Heart left ventricle (tissue), 13 donors: ENCODE data around the gene ADGRL3.

Experiments used
- POLR2A ChIP-seq, 2 donors: fragments of 450-650 bp; IDR thresholded peaks; one replicate each; pipeline ENCODE4 v1.6.1; 2017; ENCODE audit warnings: antibody characterized with exemption in 2 of 2, mild to moderate bottlenecking in 2 of 2, moderate library complexity in 2 of 2
- TF ChIP-seq, protein P1 (sequence below), 12 donors: fragments of 200-600 bp; sonication (generic) in 4 of 12; IDR thresholded peaks; one replicate each; pipeline versions ENCODE4 v1.5.0 to v1.8.0; 2018 to 2022; ENCODE audit warnings: antibody characterized with exemption in 12 of 12, mild to moderate bottlenecking in 5 of 12
- donor health status: ischemic (EF 13 %, LVEDD 7.1; RV severe dilation, severe dysfunction).
- donor health status: DM: no; HTN: yes; CAD: no.
- donor health status: DM: no; HTN: no; CAD: no.
- donor health status: ischemic (EF 25% LVEDD 6.9; RV normal size, moderate dysfunction).
- donor health status: ischemic (EF 25% LVEDD 5.7; RV mildly dilated, moderate dysfunction).
- donor health status: ischemic (EF 35%, LVEDD 5.7; RV mildly dilated, moderate dysfunction).
- donor health status: nonischemic (EF 11% LVEDD 7.7; RV severe dilation, severe dysfunction).
- donor health status: DM: yes; HTN: yes; CAD: no.
- donor health status: PGD.
- donor health status: ischemic (EF 29% LVEDD 5.4; RV normal size, mild dysfunction).
- donor health status: nonischemic (EF 23%, LVEDD 6.1; RV moderate dilation, normal function).

DNA sequence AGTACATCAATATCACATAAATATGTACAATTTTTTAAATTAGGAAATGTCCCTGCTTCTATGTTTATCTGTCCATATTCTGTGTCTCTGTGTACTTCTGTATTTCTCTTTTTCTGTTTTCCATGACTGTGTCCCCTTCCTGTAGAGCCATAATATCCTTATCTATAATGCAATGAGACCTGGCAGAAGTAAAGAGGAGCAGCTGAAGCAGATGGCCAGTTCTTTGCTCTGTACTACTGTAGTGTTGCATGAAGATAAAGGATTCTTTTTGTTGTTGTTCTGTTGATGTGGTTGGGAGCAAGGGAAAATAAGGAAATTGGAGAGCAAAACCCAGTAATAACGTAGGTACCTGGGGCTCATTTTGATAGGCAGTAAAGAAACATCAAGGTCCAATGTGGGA lies 301.7 kb downstream of the ADGRL3 start:
- TF ChIP-seq, protein P1, sequence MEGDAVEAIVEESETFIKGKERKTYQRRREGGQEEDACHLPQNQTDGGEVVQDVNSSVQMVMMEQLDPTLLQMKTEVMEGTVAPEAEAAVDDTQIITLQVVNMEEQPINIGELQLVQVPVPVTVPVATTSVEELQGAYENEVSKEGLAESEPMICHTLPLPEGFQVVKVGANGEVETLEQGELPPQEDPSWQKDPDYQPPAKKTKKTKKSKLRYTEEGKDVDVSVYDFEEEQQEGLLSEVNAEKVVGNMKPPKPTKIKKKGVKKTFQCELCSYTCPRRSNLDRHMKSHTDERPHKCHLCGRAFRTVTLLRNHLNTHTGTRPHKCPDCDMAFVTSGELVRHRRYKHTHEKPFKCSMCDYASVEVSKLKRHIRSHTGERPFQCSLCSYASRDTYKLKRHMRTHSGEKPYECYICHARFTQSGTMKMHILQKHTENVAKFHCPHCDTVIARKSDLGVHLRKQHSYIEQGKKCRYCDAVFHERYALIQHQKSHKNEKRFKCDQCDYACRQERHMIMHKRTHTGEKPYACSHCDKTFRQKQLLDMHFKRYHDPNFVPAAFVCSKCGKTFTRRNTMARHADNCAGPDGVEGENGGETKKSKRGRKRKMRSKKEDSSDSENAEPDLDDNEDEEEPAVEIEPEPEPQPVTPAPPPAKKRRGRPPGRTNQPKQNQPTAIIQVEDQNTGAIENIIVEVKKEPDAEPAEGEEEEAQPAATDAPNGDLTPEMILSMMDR (IDR thresholded peaks at IDR 0.05) = no peak
- no peak for TF ChIP-seq POLR2A (IDR thresholded peaks at IDR 0.05)
